Ovary (tissue), 3 donors: ENCODE measurements around the gene USP2.

Experiments used
- CTCF ChIP-seq, 3 donors: fragments of 450-650 bp in 2 of 3; fragments of 200-600 bp in 1 of 3; IDR thresholded peaks; one replicate each; pipeline versions ENCODE4 v1.5.1 to v1.8.0; 2016 to 2022; ENCODE audit warnings: antibody characterized with exemption in 3 of 3, mild to moderate bottlenecking in 1 of 3
- EP300 ChIP-seq: sonication (generic); formaldehyde crosslinking; IDR thresholded peaks from one replicate; pipeline ENCODE4 v1.6.1; 2017; ENCODE audit warnings: antibody characterized with exemption
- POLR2A ChIP-seq: fragments of 450-650 bp; IDR thresholded peaks from one replicate; pipeline ENCODE4 v1.6.1; 2017; ENCODE audit warnings: antibody characterized with exemption, mild to moderate bottlenecking, moderate library complexity
- donor health status: DM: no; HTN: no; CAD: no.

- no peak for TF ChIP-seq CTCF (IDR thresholded peaks at IDR 0.05)
- no peak for TF ChIP-seq POLR2A
- no peak for TF ChIP-seq EP300
Measured at GRCh38 chr11:119404872-119405271, 23.4 kb upstream of the USP2 start.
